ENCODE data around the gene SULT1A1. TPM values are rescaled to one million over a fixed set of nuclear protein-coding genes. Genes with fewer than 3 reads are reported as not detected.

SULT1A1 gene
- total and polyA plus RNA-seq, 4 experiments from 2014 or later: 4.7 to 13.2 (median 9.4) TPM

DNA sequence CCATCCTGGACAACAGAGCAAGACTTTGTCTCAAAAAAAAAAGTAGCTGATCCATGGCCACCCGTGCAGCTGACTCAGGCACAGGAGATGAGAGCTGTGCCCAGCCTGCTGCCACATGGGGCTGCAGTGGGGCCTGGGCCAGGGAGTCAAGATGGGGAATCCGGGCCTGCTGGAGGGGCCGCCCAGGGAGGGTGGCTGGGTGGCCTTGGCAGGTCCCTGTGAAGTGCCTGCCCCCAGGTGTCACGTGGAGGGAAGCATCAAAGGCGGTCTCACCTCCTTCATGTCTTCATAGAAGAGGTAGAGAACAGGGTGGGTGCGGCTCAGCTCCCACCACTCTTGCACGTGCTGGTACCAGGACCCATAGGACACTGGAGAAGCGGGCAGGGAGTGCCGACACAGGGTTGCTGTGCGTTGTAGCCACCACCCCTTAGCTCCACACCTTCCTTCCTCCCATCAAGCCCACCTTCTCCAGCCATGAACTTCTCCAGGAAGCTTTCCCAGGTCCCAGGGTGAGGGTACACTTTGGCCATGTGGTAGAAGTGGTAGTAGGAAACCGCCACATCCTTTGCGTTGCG is 16.8 kb downstream of the SULT1A1 start:
- intact Hi-C loops (cut with micrococcal nuclease): no loop called here
- peak overlapping the region in 1 of 7 donors; percentile 29 for H3K27ac Mint-ChIP-seq
- ChIA-PET CTCF (ENCODE audit: partially characterized antibody) (no interaction called here), POLR2A (ENCODE audit: partially characterized antibody) (interaction anchor here (0.7 kb wide), 1 partner anchor 39 kb away, joined by 3 read pairs; the partner anchor contains the start of gene SGF29)
- H3K27me3 ChIP-seq (ENCODE audit: insufficient read depth, low read length): no peaks in the 10 kb centered on the region
- no peaks in the 10 kb centered on the region for H3K27me3 Mint-ChIP-seq
- H3K36me3 ChIP-seq (ENCODE audit: insufficient read depth, low read length): peaks cover 20% of the 10 kb centered on the region
- H3K27ac ChIP-seq (ENCODE audit: low read depth, low read length): no peak overlapping the region
- H3K9me3 ChIP-seq (ENCODE audit: control insufficient read depth in 1 of 2, low read length in 2 of 2): no peaks in the 10 kb centered on the region
- H3K4me1 ChIP-seq (ENCODE audit: insufficient read depth, low read length): no peaks in the 10 kb centered on the region
- no peak overlapping the region for H3K4me3 Mint-ChIP-seq
- DNase-seq: no peak
- peaks cover 0 to 3% (median under 1%) of the 10 kb centered on the region in 4 donors for H3K4me1 Mint-ChIP-seq
- no peak overlapping the region for H3K4me3 ChIP-seq (ENCODE audit: low read length in 2 of 2)
- H3K9me3 Mint-ChIP-seq: peaks cover 0 to 2% (median 0%) of the 10 kb centered on the region in 8 donors
- H3K36me3 Mint-ChIP-seq: peaks cover 16 to 43% of the 10 kb centered on the region in 2 donors

DNA sequence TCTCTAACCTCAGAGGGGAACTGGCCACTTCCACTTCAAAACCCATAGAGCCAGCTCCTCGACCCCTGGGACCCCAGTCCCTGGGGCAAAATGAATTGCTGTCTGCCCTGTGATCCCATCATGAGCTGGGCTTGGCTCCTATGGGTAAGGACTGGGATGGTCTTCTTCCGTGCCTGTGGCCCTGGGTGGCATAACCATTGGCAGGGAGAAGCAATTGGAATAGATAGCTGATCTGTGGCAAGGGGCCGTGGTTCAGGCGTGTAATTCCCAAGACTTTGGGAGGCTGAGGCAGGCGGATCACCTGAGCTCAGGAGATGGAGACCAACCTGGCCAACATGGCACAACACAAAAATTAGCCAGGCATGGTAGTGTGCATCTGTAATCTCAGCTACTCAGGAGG is 17.3 kb downstream of the SULT1A1 start:
- no peak overlapping the region for H3K27ac ChIP-seq (ENCODE audit: low read depth, low read length)
- H3K27ac Mint-ChIP-seq: peak overlapping the region in 1 of 7 donors; percentile 37
- H3K36me3 ChIP-seq (ENCODE audit: insufficient read depth, low read length): peaks cover 22% of the 10 kb centered on the region
- H3K27me3 Mint-ChIP-seq: no peaks in the 10 kb centered on the region
- peaks cover 0 to 3% (median under 1%) of the 10 kb centered on the region in 4 donors for H3K4me1 Mint-ChIP-seq
- POLR2A ChIA-PET (ENCODE audit: partially characterized antibody): interaction anchor here (0.7 kb wide), 1 partner anchor 39 kb away, joined by 3 read pairs; the partner anchor contains the start of gene SGF29
- no peaks in the 10 kb centered on the region for H3K9me3 ChIP-seq (ENCODE audit: control insufficient read depth in 1 of 2, low read length in 2 of 2)
- peaks cover 0 to 2% (median 0%) of the 10 kb centered on the region in 8 donors for H3K9me3 Mint-ChIP-seq
- no peaks in the 10 kb centered on the region for H3K4me1 ChIP-seq (ENCODE audit: insufficient read depth, low read length)
- DNase-seq: no peak
- intact Hi-C loops (cut with micrococcal nuclease): no loop called here
- H3K4me3 ChIP-seq (ENCODE audit: low read length in 2 of 2): no peak overlapping the region
- H3K36me3 Mint-ChIP-seq: peaks cover 16 to 46% of the 10 kb centered on the region in 2 donors
- CTCF ChIA-PET (ENCODE audit: partially characterized antibody): no interaction called here
- H3K4me3 Mint-ChIP-seq: no peak overlapping the region
- no peaks in the 10 kb centered on the region for H3K27me3 ChIP-seq (ENCODE audit: insufficient read depth, low read length)

DNA sequence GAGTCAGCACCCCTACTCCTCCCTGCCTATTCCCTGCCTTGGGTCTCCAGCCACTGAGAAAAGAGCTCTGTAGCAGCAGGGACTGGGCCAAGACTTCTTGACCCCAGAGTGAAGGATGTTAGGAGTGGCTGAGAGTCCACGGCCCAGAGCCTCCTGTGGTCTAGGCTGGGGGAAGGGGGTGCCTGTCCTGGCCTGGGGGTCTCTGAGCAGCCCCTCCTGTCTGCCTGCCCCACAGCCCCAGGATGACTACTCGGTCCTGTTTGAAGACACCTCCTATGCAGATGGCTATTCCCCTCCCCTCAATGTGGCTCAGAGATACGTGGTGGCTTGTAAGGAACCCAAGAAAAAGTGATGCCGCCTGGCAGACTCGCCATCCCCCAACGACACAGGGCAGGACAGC is 18.5 kb downstream of the SULT1A1 start:
- Mint-ChIP-seq H3K36me3 (peaks cover 22 to 57% of the 10 kb centered on the region in 2 donors), H3K27ac (peak overlapping the region in 2 of 7 donors; percentile 12 to 70), H3K9me3 (peaks cover 0 to 2% (median 0%) of the 10 kb centered on the region in 8 donors), H3K27me3 (no peaks in the 10 kb centered on the region), H3K4me1 (peaks cover 0 to 3% (median under 1%) of the 10 kb centered on the region in 4 donors), H3K4me3 (no peak overlapping the region)
- H3K4me1 ChIP-seq (ENCODE audit: insufficient read depth, low read length): no peaks in the 10 kb centered on the region
- DNase-seq: no peak
- no peak overlapping the region for H3K4me3 ChIP-seq (ENCODE audit: low read length in 2 of 2)
- ChIA-PET CTCF (ENCODE audit: partially characterized antibody) (no interaction called here), POLR2A (ENCODE audit: partially characterized antibody) (no interaction called here)
- no peak overlapping the region for H3K27ac ChIP-seq (ENCODE audit: low read depth, low read length)
- peaks cover 28% of the 10 kb centered on the region for H3K36me3 ChIP-seq (ENCODE audit: insufficient read depth, low read length)
- H3K27me3 ChIP-seq (ENCODE audit: insufficient read depth, low read length): no peaks in the 10 kb centered on the region
- intact Hi-C loops (cut with micrococcal nuclease): no loop called here
- no peaks in the 10 kb centered on the region for H3K9me3 ChIP-seq (ENCODE audit: control insufficient read depth in 1 of 2, low read length in 2 of 2)

DNA sequence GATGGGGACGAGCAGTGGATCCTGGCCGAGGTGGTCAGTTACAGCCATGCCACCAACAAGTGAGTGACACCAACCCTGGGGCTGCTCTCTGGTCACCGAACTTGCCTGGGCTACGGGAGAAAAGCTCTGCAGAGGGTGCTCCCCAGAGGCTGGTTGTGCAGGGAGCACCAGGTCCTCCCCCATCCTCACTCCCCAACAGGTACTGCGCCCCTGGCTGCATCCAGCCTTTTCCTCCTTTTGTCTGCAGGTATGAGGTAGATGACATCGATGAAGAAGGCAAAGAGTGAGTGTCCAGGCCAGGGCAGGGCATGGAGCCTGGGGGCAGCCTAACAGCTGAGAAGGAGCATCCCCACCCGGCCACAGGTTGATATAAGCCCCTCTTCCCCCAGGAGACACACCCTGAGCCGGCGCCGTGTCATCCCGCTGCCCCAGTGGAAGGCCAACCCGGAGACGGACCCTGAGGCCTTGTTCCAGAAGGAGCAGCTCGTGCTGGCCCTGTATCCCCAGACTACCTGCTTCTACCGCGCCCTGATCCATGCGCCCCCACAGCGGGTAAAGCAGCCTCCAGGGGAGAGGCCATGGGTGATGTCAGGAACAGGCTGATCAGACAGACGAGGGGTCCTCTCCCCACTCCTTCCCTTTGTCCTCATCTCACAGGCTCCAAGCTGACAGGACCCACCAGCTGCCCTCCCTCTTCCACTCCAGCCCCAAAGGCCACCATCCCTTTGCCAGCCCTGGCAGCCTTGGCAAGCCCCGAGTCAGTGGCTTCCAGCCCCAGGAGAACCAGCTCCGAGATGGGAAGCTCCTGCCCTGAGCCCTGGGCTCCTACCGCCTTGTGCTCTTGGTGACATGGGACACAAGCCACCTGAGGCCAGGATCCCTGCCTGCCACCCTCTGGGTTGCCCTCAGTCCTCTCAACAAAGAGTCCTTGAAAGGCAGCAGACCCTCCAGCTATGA is 19.2 kb downstream of the SULT1A1 start:
- Histone ChIP-seq H3K4me1 (ENCODE audit: insufficient read depth, low read length) (no peaks in the 10 kb centered on the region), H3K36me3 (ENCODE audit: insufficient read depth, low read length) (peaks cover 32% of the 10 kb centered on the region), H3K4me3 (ENCODE audit: low read length in 2 of 2) (no peak overlapping the region), H3K9me3 (ENCODE audit: control insufficient read depth in 1 of 2, low read length in 2 of 2) (no peaks in the 10 kb centered on the region), H3K27ac (ENCODE audit: low read depth, low read length) (no peak overlapping the region), H3K27me3 (ENCODE audit: insufficient read depth, low read length) (no peaks in the 10 kb centered on the region)
- Mint-ChIP-seq H3K27me3 (no peaks in the 10 kb centered on the region), H3K27ac (peak overlapping the region in 1 of 7 donors; percentile 57), H3K4me1 (peaks cover 0 to 3% (median under 1%) of the 10 kb centered on the region in 4 donors), H3K4me3 (no peak overlapping the region), H3K36me3 (peaks cover 25 to 61% of the 10 kb centered on the region in 2 donors), H3K9me3 (peaks cover 0 to 2% (median 0%) of the 10 kb centered on the region in 8 donors)
- ChIA-PET POLR2A (ENCODE audit: partially characterized antibody) (no interaction called here), CTCF (ENCODE audit: partially characterized antibody) (no interaction called here)
- intact Hi-C loops (cut with micrococcal nuclease): no loop called here
- no peak for DNase-seq

DNA sequence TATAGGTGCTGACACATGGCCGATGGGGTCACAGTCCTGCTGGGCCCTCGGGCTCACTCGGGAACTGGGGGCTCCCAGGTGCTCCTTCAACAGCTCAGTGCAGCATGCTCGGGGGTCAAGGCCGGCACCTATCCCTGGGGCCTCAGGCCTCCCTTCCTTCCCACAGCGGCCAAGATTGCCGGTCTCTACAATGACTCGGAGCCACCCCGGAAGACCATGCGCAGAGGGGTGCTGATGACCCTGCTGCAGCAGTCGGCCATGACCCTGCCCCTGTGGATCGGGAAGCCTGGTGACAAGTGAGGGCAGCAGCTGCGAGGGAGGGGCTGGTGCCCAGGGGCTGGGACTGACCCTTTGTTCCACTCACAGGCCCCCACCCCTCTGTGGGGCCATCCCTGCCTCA is 19.9 kb downstream of the SULT1A1 start:
- DNase-seq: no peak
- H3K36me3 Mint-ChIP-seq: peaks cover 31 to 67% of the 10 kb centered on the region in 2 donors
- no peak overlapping the region for H3K4me3 Mint-ChIP-seq
- H3K4me1 Mint-ChIP-seq: peaks cover 0 to 3% (median under 1%) of the 10 kb centered on the region in 4 donors
- ChIA-PET CTCF (ENCODE audit: partially characterized antibody) (no interaction called here), POLR2A (ENCODE audit: partially characterized antibody) (no interaction called here)
- H3K27ac Mint-ChIP-seq: no peak overlapping the region
- H3K9me3 ChIP-seq (ENCODE audit: control insufficient read depth in 1 of 2, low read length in 2 of 2): no peaks in the 10 kb centered on the region
- peaks cover 38% of the 10 kb centered on the region for H3K36me3 ChIP-seq (ENCODE audit: insufficient read depth, low read length)
- peaks cover 0 to 2% (median 0%) of the 10 kb centered on the region in 8 donors for H3K9me3 Mint-ChIP-seq
- no peaks in the 10 kb centered on the region for H3K27me3 ChIP-seq (ENCODE audit: insufficient read depth, low read length)
- intact Hi-C loops (cut with micrococcal nuclease): no loop called here
- H3K27me3 Mint-ChIP-seq: no peaks in the 10 kb centered on the region
- H3K4me3 ChIP-seq (ENCODE audit: low read length in 2 of 2): no peak overlapping the region
- no peaks in the 10 kb centered on the region for H3K4me1 ChIP-seq (ENCODE audit: insufficient read depth, low read length)
- H3K27ac ChIP-seq (ENCODE audit: low read depth, low read length): no peak overlapping the region

DNA sequence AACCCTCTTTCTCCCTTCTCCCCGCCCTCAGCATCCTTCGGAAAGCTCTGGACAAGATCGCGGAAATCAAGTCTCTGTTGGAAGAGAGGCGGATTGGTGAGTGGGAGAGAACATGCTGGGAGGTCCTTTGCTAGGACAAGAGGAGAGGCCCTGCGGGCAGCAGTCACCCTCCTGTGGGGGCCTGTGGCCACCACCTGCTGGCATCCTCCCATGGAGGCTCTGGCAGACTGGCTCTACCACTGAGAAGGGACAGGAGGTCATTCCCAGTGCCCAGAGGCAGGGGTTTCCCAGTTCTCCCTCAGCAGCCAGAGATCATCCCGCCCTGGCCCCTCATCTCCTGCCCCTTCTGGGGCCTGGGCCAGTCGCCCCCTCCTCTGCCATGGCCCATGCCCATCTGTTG is 20.8 kb downstream of the SULT1A1 start:
- intact Hi-C loops (cut with micrococcal nuclease): no loop called here
- POLR2A ChIA-PET (ENCODE audit: partially characterized antibody): no interaction called here

DNA sequence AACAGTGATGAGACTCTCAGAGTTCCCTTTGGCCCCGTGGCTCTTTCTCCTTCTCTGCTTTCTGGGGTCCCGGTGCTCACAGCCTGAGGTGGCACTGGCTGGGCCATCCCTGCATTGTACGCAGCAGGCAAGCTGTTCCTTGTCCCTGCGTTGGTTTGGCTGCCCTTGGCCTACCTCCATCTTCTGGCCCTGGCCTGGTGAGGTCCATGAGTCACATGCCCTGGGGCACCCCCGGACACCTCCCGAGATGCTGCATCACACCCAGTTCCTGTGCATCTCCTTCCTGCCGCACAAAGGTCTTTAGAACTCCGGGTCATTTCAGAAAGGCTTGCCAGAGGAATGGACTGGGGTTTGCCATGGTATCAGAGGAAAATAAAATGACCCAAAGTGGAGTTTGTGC is 22.5 kb downstream of the SULT1A1 start:
- intact Hi-C loops (cut with micrococcal nuclease): no loop called here
- Histone ChIP-seq H3K27ac (ENCODE audit: low read depth, low read length) (no peak overlapping the region), H3K4me3 (ENCODE audit: low read length in 2 of 2) (no peak overlapping the region), H3K4me1 (ENCODE audit: insufficient read depth, low read length) (no peaks in the 10 kb centered on the region), H3K9me3 (ENCODE audit: control insufficient read depth in 1 of 2, low read length in 2 of 2) (no peaks in the 10 kb centered on the region), H3K36me3 (ENCODE audit: insufficient read depth, low read length) (peaks cover 44% of the 10 kb centered on the region), H3K27me3 (ENCODE audit: insufficient read depth, low read length) (no peaks in the 10 kb centered on the region)
- H3K27me3 Mint-ChIP-seq: no peaks in the 10 kb centered on the region
- no peaks in the 10 kb centered on the region for H3K4me1 Mint-ChIP-seq
- ChIA-PET CTCF (ENCODE audit: partially characterized antibody) (no interaction called here), POLR2A (ENCODE audit: partially characterized antibody) (no interaction called here)
- DNase-seq: no peak
- H3K9me3 Mint-ChIP-seq: no peaks in the 10 kb centered on the region
- H3K36me3 Mint-ChIP-seq: peaks cover 45 to 79% of the 10 kb centered on the region in 2 donors
- H3K4me3 Mint-ChIP-seq: no peak overlapping the region
- peak overlapping the region in 1 of 7 donors; percentile 4 for H3K27ac Mint-ChIP-seq

More for the DNA sequence above, 20.8 kb downstream of the SULT1A1 start:
- Mint-ChIP-seq H3K9me3 (peaks cover 0 to 2% (median 0%) of the 10 kb centered on the region in 8 donors), H3K4me1 (peaks cover 0 to 3% (median under 1%) of the 10 kb centered on the region in 4 donors), H3K27ac (peak overlapping the region in 1 of 7 donors; percentile 30), H3K27me3 (no peaks in the 10 kb centered on the region), H3K4me3 (no peak overlapping the region), H3K36me3 (peaks cover 35 to 70% of the 10 kb centered on the region in 2 donors)
- H3K36me3 ChIP-seq (ENCODE audit: insufficient read depth, low read length): peaks cover 38% of the 10 kb centered on the region
- H3K4me1 ChIP-seq (ENCODE audit: insufficient read depth, low read length): no peaks in the 10 kb centered on the region
- no peaks in the 10 kb centered on the region for H3K9me3 ChIP-seq (ENCODE audit: control insufficient read depth in 1 of 2, low read length in 2 of 2)
- H3K27me3 ChIP-seq (ENCODE audit: insufficient read depth, low read length): no peaks in the 10 kb centered on the region
- H3K27ac ChIP-seq (ENCODE audit: low read depth, low read length): no peak overlapping the region
- no peak for DNase-seq
- CTCF ChIA-PET (ENCODE audit: partially characterized antibody): no interaction called here
- H3K4me3 ChIP-seq (ENCODE audit: low read length in 2 of 2): no peak overlapping the region

Data from CD4-positive, alpha-beta memory T cell (primary cell).